HG02759 (cell line): Measurements from ENCODE around the gene USPL1.
"Not testable (repeated sequence)": the region's sequence is repeated elsewhere in the genome, so short reads cannot be mapped to it uniquely, and the experiment has no call there.

Source experiments
- ATAC-seq: cut with Tn5 transposase; IDR thresholded peaks from one replicate; pipeline ENCODE4 v1.9.1; 2021; ENCODE audit warnings: mild to moderate bottlenecking, moderate library complexity; ENCODE audit not compliant: unreplicated experiment

USPL1 gene

DNA sequence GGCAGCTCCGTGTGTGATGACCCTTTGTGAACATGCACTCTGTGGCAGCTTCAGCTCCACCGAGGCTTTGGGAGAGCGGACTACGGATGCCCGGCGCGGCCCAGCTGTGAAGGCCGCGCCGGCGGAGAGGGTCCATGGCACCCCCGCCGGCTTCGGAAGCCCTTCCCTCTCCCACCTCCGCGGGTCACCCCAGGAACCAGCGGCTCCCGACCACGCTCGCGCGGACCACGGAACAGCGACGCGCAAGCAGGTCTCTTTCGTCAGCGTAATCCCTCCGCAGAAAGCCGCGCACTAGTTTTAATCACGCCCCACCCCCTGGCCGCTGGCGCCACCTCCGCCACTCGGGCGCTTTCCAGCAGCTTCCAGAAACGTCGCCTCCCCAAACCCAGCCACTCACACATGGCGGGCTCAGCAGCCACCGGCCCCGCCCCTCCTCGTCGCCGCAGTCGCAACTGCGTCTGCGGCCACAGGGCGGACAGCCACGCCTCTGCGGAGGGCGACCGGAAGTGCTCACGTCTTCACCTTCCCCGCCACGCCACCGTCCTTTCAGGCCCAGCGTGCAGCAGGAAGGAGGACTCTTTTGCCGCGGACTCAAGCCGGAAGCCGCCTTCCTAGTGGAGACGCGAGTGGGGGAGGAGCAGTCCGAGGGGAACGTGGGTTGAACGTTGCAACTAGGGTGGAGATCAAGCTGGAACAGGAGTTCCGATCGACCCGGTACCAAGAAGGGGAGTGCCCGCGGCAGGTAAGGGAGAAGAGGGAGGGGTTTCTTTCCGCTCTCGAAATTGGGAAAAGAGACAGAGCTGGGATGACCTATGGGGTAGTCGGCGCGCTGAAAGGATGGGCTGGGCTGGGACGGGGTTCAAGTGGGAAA is at the start of gene USPL1:
Gene USPL1 (plus strand): TSS at position 606 of the 871 bp plus-strand sequence. CDS start 3,221 bp downstream, outside the sequence.
- ATAC-seq = peak; percentile 93

- no peak for ATAC-seq
These were observed 47.7 kb upstream of the USPL1 start for GRCh38 chr13:30569901-30570576.

DNA sequence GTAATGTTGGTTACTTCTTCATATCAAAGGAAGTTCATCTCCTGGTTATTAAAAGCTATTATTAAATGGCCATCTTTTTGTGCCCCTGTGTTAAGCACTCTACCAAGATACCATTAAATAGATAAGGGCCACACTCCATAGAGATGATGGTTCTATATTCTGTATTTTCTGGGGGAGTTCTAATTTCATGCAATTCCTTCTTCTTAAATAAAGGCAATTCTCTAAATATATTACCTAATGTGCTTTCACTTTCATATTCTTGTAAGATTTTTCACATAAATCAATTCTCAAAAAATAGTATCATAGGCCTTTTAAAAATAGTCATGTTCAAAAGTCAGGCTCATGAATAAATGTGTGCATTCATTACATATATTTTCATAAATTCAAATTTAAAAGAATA is 47.0 kb upstream of the USPL1 start:
- no peak for ATAC-seq

DNA sequence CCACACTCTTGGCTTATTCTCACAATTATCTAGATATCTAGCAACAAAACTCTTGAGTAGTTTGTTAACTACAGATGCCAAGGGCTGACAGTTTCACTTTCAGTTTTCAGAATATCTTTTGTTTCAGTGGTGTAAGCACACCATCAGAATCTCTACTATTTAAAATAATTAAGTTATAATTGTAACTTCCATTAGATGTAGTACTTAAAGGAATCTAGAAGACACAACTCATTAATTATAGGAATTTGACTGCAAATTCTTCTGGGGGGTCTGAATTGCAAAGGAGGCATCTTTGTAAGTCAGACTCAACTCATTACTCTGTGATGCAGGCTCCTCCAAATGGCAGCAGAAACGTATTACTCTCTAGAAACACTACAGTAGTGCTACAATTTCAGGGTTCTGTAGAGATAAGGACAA is 44.9 kb upstream of the USPL1 start:
- peak; percentile 63 for ATAC-seq

GRCh38 chr13:30576528-30576927 is 41.2 kb upstream of the USPL1 start:
- ATAC-seq = no peak

- peak; percentile 78 for ATAC-seq
These were observed 40.3 kb upstream of the USPL1 start for GRCh38 chr13:30577401-30577852.

- no peak for ATAC-seq
These were observed 36.7 kb upstream of the USPL1 start for GRCh38 chr13:30580852-30581502.

- ATAC-seq = no peak
These were observed 36.1 kb upstream of the USPL1 start for GRCh38 chr13:30581582-30581981.

- no peak for ATAC-seq
These were observed 33.5 kb upstream of the USPL1 start for GRCh38 chr13:30584051-30584731.

DNA sequence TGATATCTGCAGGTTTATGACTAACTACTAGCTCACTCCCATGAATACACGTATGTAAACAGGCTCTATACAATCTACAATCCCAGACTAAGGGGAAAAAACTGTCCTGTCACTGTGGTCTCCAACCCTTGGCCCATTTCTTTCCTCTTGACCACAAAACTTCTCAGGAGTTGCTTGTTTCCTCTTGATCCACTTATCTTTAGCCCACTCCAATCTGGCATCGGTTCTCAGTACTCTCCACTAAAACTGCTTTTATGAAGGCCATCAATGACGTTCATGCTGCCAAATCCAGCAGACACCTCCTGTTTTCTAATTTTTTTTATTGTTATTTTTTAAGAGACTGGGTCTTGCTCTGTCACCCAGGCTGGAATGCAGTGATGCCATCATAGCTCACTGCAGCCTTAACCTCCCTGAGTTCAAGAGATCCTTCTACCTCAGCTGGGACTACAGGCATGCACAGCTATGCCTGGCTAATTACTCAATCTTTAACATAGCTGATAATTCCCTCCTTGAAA is 31.9 kb upstream of the USPL1 start:
- ATAC-seq = no peak

DNA sequence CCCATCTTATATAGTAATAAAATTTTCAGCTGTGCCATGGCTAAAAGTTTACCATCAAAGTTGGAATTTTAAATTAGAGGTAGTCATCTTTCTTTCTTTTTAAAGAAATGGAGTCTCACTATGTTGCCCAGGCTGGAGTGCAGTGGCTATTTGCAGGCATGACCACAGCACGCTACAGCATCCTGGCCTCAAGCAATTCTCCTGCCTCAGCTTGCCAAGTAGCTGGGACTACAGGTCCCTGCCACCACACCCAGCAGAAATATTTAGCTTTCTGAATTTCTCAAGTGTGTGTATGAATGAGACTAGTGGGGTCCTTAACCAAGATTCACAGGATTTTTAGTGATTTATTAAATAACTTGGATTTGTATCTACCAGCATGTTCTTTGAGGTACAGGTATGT is 30.5 kb upstream of the USPL1 start:
- no peak for ATAC-seq

- ATAC-seq = no peak
These were observed 30.0 kb upstream of the USPL1 start for GRCh38 chr13:30587739-30588138.

DNA sequence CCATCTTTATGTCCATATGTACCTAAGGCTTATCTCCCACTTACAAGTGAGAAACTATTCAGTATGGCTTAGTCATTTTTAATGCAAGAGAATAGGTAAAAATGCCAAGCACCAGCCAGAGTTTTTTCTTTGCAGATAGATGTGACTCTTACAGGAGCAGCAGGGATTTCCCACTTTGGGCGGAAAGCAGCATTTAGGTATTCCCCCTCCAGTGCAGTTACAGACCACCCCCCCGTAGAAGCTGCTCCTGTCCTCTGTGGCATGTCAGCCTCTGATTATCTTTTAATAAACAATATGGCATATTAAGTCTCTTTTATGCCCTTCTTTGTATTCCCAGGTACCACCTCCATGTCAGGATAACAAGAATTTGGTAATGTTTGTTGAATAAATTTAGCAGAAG is 24.7 kb upstream of the USPL1 start:
- no peak for ATAC-seq

DNA sequence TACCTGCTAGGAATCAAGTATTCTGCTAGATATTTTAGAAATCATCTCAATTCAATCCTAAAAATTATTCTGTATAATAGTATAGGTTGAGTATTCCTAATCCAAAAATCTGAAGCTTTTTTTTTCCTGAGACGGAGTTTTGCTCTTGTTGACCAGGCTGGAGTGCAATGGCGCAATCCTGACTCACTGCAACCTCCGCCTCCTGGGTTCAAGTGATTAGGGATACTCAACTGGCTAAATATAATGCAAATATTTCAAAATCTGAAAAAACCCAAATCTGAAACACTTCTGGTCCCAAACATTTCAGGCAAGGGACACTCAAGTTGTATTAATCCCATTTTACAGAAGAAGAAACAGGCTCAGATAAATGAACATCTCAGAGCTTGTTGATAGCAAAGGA is 17.2 kb upstream of the USPL1 start:
- no peak for ATAC-seq

DNA sequence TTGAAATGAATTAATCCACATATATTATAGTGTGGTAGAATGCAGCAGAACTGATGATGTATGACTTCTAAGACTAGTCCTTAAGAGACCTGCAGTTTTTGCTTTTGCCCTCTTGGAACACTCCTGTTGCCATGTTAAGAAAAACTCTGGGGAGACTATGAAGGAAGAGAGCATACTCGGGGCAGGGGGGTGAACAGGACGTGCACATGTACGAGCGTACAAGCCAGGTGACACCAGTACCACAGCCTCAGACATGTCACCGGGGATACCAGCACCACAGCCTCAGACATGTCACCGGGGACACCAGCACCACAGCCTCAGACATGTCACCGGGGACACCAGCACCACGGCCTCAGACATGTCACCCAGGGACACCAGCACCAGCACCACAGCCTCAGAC is 15.9 kb upstream of the USPL1 start:
- no peak for ATAC-seq

- ATAC-seq = no peak
These were observed 12.7 kb upstream of the USPL1 start for GRCh38 chr13:30605052-30605451.

- ATAC-seq = not testable (repeated sequence)
These were observed 10.5 kb upstream of the USPL1 start for GRCh38 chr13:30607186-30607585.

DNA sequence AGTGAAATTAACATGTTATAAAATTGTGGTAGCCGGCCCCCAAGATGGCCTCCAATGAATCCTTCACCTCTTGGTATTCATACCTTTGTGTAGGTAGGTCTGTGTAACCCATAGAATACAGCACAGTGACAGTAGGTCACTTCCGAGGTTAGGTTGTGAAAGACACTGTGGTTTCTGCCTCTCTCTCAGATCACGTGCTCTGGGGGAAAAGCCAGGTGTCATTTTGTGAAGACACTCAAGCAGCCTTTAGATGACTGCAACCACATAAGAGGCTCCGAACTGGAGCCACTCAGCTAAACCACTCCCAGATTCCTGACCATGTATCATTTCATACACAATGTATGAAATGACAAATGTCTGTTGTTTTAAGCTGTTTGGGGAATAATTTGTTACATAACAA is 9.8 kb upstream of the USPL1 start:
- ATAC-seq = peak; percentile 98

DNA sequence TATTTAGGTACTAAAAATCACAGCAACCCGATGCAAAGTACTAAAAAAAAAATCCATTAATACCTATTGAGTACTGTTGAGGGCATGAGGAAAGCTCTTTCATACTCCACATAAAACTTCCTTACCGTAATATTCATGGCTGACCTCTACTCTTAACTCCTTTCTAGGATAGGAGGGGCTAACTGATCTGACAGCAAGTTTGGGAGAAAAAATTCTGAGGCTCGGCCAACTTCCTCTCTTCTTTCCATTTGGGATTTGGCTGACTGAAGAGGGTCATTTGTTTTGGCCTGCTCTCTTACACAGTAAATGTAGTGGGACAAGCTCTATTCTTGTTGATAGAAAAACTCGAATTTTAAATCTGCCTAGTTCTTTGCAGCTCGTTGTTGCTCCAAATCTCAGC is 9.4 kb upstream of the USPL1 start:
- no peak for ATAC-seq

- ATAC-seq = no peak
These were observed 7.4 kb upstream of the USPL1 start for GRCh38 chr13:30610311-30610710.

DNA sequence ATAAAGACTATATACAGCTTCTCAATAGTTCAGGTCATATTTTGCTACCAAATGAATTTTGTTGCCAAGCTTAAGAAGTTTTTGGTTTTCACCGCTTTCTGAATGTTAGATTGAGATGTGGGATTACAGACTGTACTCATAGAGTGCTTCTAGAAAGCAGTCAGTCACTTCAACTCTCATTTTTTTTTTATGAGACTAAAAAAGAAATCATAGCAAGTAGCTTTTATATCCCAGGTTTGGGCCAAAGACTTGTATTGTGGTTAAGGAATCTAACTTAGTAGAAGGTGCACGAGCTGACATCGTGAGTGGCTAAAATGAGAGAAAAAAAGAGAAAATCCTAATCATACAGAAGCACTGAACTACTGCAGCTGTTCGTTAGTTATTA is 2.2 kb upstream of the USPL1 start:
- no peak for ATAC-seq
